T-cell (primary cell): Measurements from ENCODE around the gene LRCH1. TPM values are rescaled to one million over a fixed set of nuclear protein-coding genes. Genes with fewer than 3 reads are reported as not detected.

Experiments
- ATAC-seq, 4 experiments: fragments of 200-7000 bp in 3 of 4; fragments of 150-1000 bp in 1 of 4; cut with Tn5 transposase; replicated peaks in 1 of 4; 1 replicate in 3 of 4; 2 replicates in 1 of 4; pipeline ENCODE4 v1.10.0; 2021; ENCODE audit warnings: moderate library complexity in 3 of 4, mild to moderate bottlenecking in 2 of 4, moderate number of reproducible peaks in 1 of 4
- CTCF ChIA-PET, 2 donors: fragments of 300-600 bp; sonication (Branson Sonifier 250); formaldehyde crosslinking; loops; one replicate each; lab custom pipeline; 2022; ENCODE audit warnings: antibody characterized with exemption in 2 of 2; lab: Charles Lee
- POLR2A ChIA-PET, 2 donors: fragments of 300-600 bp; sonication (Branson Sonifier 250); formaldehyde crosslinking; loops; one replicate each; lab custom pipeline; 2022; ENCODE audit warnings: antibody characterized with exemption in 2 of 2; lab: Charles Lee
- DNase-seq, 35 experiments: peaks; one replicate each; pipeline versions ENCODE4 v3.0.0 to v3.0.0-alpha.2; 2013 to 2023
- H3K27ac ChIP-seq: one replicate; pipeline ENCODE4 v1.5.1; 2013; ENCODE audit warnings: low read length
- H3K27me3 ChIP-seq, 2 experiments: replicated peaks in 1 of 2; 1 replicate in 1 of 2; 2 replicates in 1 of 2; pipeline versions ENCODE4 v1.6.1 to v1.7.0; 2013; ENCODE audit warnings: low read length in 1 of 2, mixed read lengths in 1 of 2; ENCODE audit not compliant: control insufficient read depth in 2 of 2, insufficient read depth in 2 of 2; ENCODE audit errors: extremely low read depth in 1 of 2
- H3K36me3 ChIP-seq, 2 donors: 1 replicate in 1 of 2; 2 replicates in 1 of 2; pipeline versions ENCODE4 v1.6.1 to v1.7.0; 2013; ENCODE audit warnings: low read length in 1 of 2; ENCODE audit not compliant: control insufficient read depth in 2 of 2, insufficient read depth in 1 of 2; ENCODE audit errors: extremely low read depth in 1 of 2
- H3K4me1 ChIP-seq, 2 experiments: 1 replicate in 1 of 2; 2 replicates in 1 of 2; pipeline versions ENCODE4 v1.6.1 to v1.7.0; 2013; ENCODE audit warnings: low read length in 2 of 2, mixed read lengths in 1 of 2; ENCODE audit not compliant: insufficient read depth in 2 of 2, control insufficient read depth in 1 of 2; ENCODE audit errors: extremely low read depth in 1 of 2
- H3K4me3 ChIP-seq, 2 donors: 1 replicate in 1 of 2; 2 replicates in 1 of 2; pipeline versions ENCODE4 v1.5.1 to v1.7.0; 2013; ENCODE audit warnings: mild to moderate bottlenecking in 2 of 2, low read length in 1 of 2, moderate library complexity in 1 of 2; ENCODE audit not compliant: control insufficient read depth in 1 of 2; ENCODE audit errors: extremely low read depth in 1 of 2
- H3K9me3 ChIP-seq: 2 replicates; pipeline ENCODE4 v1.7.0; 2013
- H3K27ac Mint-ChIP-seq, 2 donors: one replicate each; pipeline ENCODE4 v1.8.0; 2020 to 2021; ENCODE audit warnings: mild to moderate bottlenecking in 2 of 2, mixed read lengths in 2 of 2
- H3K27me3 Mint-ChIP-seq, 2 donors: one replicate each; pipeline ENCODE4 v1.8.0; 2021 to 2022; ENCODE audit warnings: mixed read lengths in 2 of 2
- H3K36me3 Mint-ChIP-seq: one replicate; pipeline ENCODE4 v1.8.0; 2021; ENCODE audit warnings: mixed read lengths
- H3K4me1 Mint-ChIP-seq, 3 donors: one replicate each; pipeline ENCODE4 v1.8.0; 2020 to 2022; ENCODE audit warnings: mixed read lengths in 3 of 3, mild to moderate bottlenecking in 1 of 3
- H3K4me3 Mint-ChIP-seq, 3 donors: one replicate each; pipeline ENCODE4 v1.8.0; 2020 to 2022; ENCODE audit warnings: mild to moderate bottlenecking in 3 of 3, mixed read lengths in 3 of 3, moderate library complexity in 3 of 3
- H3K9me3 Mint-ChIP-seq, 3 donors: one replicate each; pipeline ENCODE4 v1.8.0; 2020 to 2022; ENCODE audit warnings: mixed read lengths in 3 of 3
- WGBS: methylation state at CpG from one replicate; pipeline ENCODE4 v1.1.5; 2013; ENCODE audit warnings: missing lambda C conversion rate; ENCODE audit not compliant: insufficient coverage; 5-methylcytosine and 5-hydroxymethylcytosine counted together
- total RNA-seq, 35 experiments: library from RNA in 6 of 35; stranded (reverse) in 6 of 35; fragments of 120-200 nt in 1 of 35; gene quantifications; one replicate each; pipeline versions ENCODE4 v1.2.1 to v1.2.4 and lab custom pipeline; 2013 to 2026

The LRCH1 gene
- total RNA-seq, 5 donors from 2014 or later (not counting 1 experiment from before 2014, with no cell fraction given), result 16.0 to 21.8 (median 17.9) TPM

- CTCF ChIA-PET, result no interaction called here
Observed at GRCh38 chr13:46736541-46737310, 183.8 kb downstream of the LRCH1 start.

GRCh38 chr13:46738055-46738454 lies 185.1 kb downstream of the LRCH1 start:
- Mint-ChIP-seq H3K4me3 (no peak overlapping the region), H3K27me3 (no peaks in the 10 kb centered on the region), H3K27ac (no peak overlapping the region), H3K36me3 (peaks cover 47% of the 10 kb centered on the region), H3K4me1 (no peaks in the 10 kb centered on the region), H3K9me3 (no peaks in the 10 kb centered on the region)
- H3K9me3 ChIP-seq, result no peaks in the 10 kb centered on the region
- CTCF ChIA-PET, result interaction anchor here in 1 of 2 donors (0.5 kb wide), 1 partner anchor 244 kb away, joined by 3 read pairs; no protein-coding TSS in a partner anchor
- POLR2A ChIA-PET, result no interaction called here
- no peak for ATAC-seq
- H3K4me3 ChIP-seq, result no peak overlapping the region
- peaks cover 0 to 24% of the 10 kb centered on the region in 2 donors for H3K36me3 ChIP-seq
- no peak overlapping the region for H3K27ac ChIP-seq
- no peaks in the 10 kb centered on the region for H3K4me1 ChIP-seq
- DNase-seq, result no peak
- H3K27me3 ChIP-seq, result no peaks in the 10 kb centered on the region
- WGBS, result no CpG with 5 or more reads among the region's 2 CpGs

More at GRCh38 chr13:46736541-46737310, 183.8 kb downstream of the LRCH1 start:
- H3K27me3 ChIP-seq, result no peaks in the 10 kb centered on the region
- H3K27me3 Mint-ChIP-seq, result no peaks in the 10 kb centered on the region
- no peak overlapping the region for H3K27ac ChIP-seq
- H3K27ac Mint-ChIP-seq, result no peak overlapping the region
- H3K36me3 Mint-ChIP-seq, result peaks cover 51% of the 10 kb centered on the region
- DNase-seq (no peak), ATAC-seq (no peak)
- H3K9me3 ChIP-seq, result no peaks in the 10 kb centered on the region
- H3K4me3 Mint-ChIP-seq, result no peak overlapping the region
- H3K4me1 Mint-ChIP-seq, result no peaks in the 10 kb centered on the region
- 40% methylated on average over 1 of the region's 2 CpGs for WGBS
- H3K9me3 Mint-ChIP-seq, result no peaks in the 10 kb centered on the region
- no peak overlapping the region for H3K4me3 ChIP-seq
- H3K36me3 ChIP-seq, result peaks cover 0 to 29% of the 10 kb centered on the region in 2 donors
- H3K4me1 ChIP-seq, result no peaks in the 10 kb centered on the region
- POLR2A ChIA-PET, result interaction anchor here in 1 of 2 donors (0.5 kb wide), 1 partner anchor 61 kb away, joined by 3 read pairs; no protein-coding TSS in a partner anchor

DNA sequence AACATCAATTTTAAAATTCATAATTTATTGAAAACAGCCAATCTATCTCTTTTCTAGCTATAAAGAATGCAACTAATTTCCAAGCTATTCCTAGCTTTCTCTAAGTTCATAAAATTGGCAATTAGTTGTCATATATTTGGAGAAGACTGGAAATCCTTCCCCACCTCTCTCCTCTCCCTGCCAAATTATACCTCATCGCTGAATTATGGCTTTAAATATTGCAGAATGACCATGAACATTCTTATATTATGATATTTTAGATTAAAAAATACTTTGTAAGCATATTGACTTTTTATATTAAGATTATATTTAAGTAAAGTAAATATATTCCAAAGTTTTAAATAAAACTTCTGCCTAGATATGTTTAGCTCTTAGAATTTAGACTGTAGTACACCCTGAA lies 185.8 kb downstream of the LRCH1 start:
- H3K27me3 ChIP-seq, result no peaks in the 10 kb centered on the region
- H3K27ac ChIP-seq, result no peak overlapping the region
- ChIA-PET POLR2A (no interaction called here), CTCF (interaction anchor here (0.5 to 0.6 kb wide), 3 partner anchors 9 to 245 kb away, joined by 3 to 7 read pairs (median 3); no protein-coding TSS in a partner anchor)
- WGBS, result no CpG with 5 or more reads among the region's 1 CpG
- Mint-ChIP-seq H3K4me1 (no peaks in the 10 kb centered on the region), H3K27me3 (no peaks in the 10 kb centered on the region), H3K9me3 (no peaks in the 10 kb centered on the region), H3K4me3 (no peak overlapping the region), H3K27ac (no peak overlapping the region), H3K36me3 (peaks cover 49% of the 10 kb centered on the region)
- peaks cover 0 to 20% of the 10 kb centered on the region in 2 donors for H3K36me3 ChIP-seq
- ATAC-seq (no peak), DNase-seq (no peak)
- H3K9me3 ChIP-seq, result no peaks in the 10 kb centered on the region
- no peak overlapping the region for H3K4me3 ChIP-seq
- H3K4me1 ChIP-seq, result no peaks in the 10 kb centered on the region

- no peak for ATAC-seq
- no peaks in the 10 kb centered on the region for H3K9me3 Mint-ChIP-seq
- DNase-seq, result no peak
- no peak overlapping the region for H3K27ac Mint-ChIP-seq
- WGBS, result 100% methylated on average over 1 of the region's 4 CpGs
- no peaks in the 10 kb centered on the region for H3K27me3 ChIP-seq
- H3K36me3 ChIP-seq, result peaks cover 0 to 23% of the 10 kb centered on the region in 2 donors
- H3K4me3 ChIP-seq, result no peak overlapping the region
- no peak overlapping the region for H3K27ac ChIP-seq
- H3K36me3 Mint-ChIP-seq, result peaks cover 54% of the 10 kb centered on the region
- ChIA-PET CTCF (no interaction called here), POLR2A (no interaction called here)
- no peaks in the 10 kb centered on the region for H3K27me3 Mint-ChIP-seq
- no peaks in the 10 kb centered on the region for H3K4me1 Mint-ChIP-seq
- no peaks in the 10 kb centered on the region for H3K4me1 ChIP-seq
- no peak overlapping the region for H3K4me3 Mint-ChIP-seq
- H3K9me3 ChIP-seq, result no peaks in the 10 kb centered on the region
Observed at GRCh38 chr13:46739447-46740098, 186.6 kb downstream of the LRCH1 start.

DNA sequence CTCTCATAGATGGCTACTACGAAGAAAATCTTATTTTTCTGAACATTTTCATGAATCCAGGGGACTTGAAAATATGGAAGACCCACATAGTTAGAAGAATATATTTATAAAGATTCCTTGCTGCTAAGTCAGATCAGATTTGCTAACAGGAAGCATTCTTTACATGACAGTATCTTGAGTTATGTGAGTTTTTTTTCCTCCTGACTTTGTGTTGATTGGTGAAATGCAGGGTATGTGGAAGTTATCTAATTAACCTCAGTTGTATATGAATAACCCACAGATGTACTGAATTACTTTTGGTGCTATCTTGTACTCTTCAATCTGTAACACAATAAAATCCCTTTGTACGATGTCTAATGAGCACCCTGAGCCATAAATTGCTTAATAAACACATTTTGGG lies 190.2 kb downstream of the LRCH1 start:
- Mint-ChIP-seq H3K27me3 (no peaks in the 10 kb centered on the region), H3K27ac (no peak overlapping the region), H3K4me3 (no peak overlapping the region), H3K4me1 (no peaks in the 10 kb centered on the region), H3K9me3 (no peaks in the 10 kb centered on the region), H3K36me3 (peaks cover 58% of the 10 kb centered on the region)
- H3K9me3 ChIP-seq, result no peaks in the 10 kb centered on the region
- no peak for DNase-seq
- ATAC-seq, result no peak
- POLR2A ChIA-PET, result no interaction called here
- WGBS, result no CpG with 5 or more reads among the region's 2 CpGs
- H3K36me3 ChIP-seq, result peaks cover 0 to 28% of the 10 kb centered on the region in 2 donors
- no peaks in the 10 kb centered on the region for H3K4me1 ChIP-seq
- no peak overlapping the region for H3K4me3 ChIP-seq
- CTCF ChIA-PET, result no interaction called here
- no peaks in the 10 kb centered on the region for H3K27me3 ChIP-seq
- no peak overlapping the region for H3K27ac ChIP-seq

DNA sequence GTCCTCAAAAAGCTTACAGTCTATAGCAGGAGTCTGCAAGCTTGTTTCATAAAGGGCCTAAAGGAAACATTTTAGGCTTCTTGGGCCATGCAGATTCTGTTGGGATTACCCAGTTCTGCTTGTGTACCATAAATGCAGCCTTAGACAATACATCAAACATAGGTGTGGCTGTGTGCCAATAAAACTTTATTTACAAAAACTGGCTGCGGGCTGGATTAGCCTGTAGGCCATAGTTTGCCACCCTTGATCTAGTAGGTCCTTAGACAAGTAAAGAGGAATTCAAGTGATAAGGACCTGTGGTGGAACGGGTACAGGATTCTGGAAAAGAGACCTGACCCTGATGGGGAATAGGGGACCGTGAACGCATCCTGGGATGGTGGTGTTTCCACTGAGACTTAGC lies 192.1 kb downstream of the LRCH1 start:
- ATAC-seq (no peak), DNase-seq (no peak)
- ChIA-PET POLR2A (no interaction called here), CTCF (no interaction called here)
- no peak overlapping the region for H3K4me3 Mint-ChIP-seq
- WGBS, result 96% methylated on average over 4 of the region's 4 CpGs
- H3K9me3 Mint-ChIP-seq, result no peaks in the 10 kb centered on the region
- no peaks in the 10 kb centered on the region for H3K27me3 ChIP-seq
- H3K36me3 Mint-ChIP-seq, result peaks cover 65% of the 10 kb centered on the region
- H3K27ac Mint-ChIP-seq, result no peak overlapping the region
- peaks cover 4 to 8% (median 6%) of the 10 kb centered on the region in 3 donors for H3K4me1 Mint-ChIP-seq
- H3K4me1 ChIP-seq, result no peaks in the 10 kb centered on the region
- no peak overlapping the region for H3K27ac ChIP-seq
- no peaks in the 10 kb centered on the region for H3K9me3 ChIP-seq
- peaks cover 0 to 29% of the 10 kb centered on the region in 2 donors for H3K36me3 ChIP-seq
- no peaks in the 10 kb centered on the region for H3K27me3 Mint-ChIP-seq
- no peak overlapping the region for H3K4me3 ChIP-seq
